Type B pancreatic cell (in vitro differentiated cells): ENCODE measurements around the gene ADRM1. TPM values are rescaled to one million over a fixed set of nuclear protein-coding genes. Genes with fewer than 3 reads are reported as not detected.

Experiments used
- DNase-seq: peaks from one replicate; pipeline ENCODE4 v3.0.0; 2021; ENCODE audit warnings: mixed read lengths; ENCODE audit not compliant: unreplicated experiment; ENCODE audit errors: extremely low spot score
- H3K27ac Mint-ChIP-seq: 2 replicates; pipeline ENCODE4 v1.8.0; 2021; ENCODE audit warnings: mild to moderate bottlenecking, mixed read lengths
- H3K27me3 Mint-ChIP-seq: 2 replicates; pipeline ENCODE4 v1.8.0; 2021; ENCODE audit warnings: mixed read lengths
- H3K36me3 Mint-ChIP-seq: 2 replicates; pipeline ENCODE4 v1.8.0; 2021; ENCODE audit warnings: mixed read lengths
- H3K4me1 Mint-ChIP-seq: one replicate; pipeline ENCODE4 v1.8.0; 2021; ENCODE audit warnings: mixed read lengths; ENCODE audit not compliant: unreplicated experiment
- H3K4me3 Mint-ChIP-seq: 2 replicates; pipeline ENCODE4 v1.8.0; 2021; ENCODE audit warnings: mild to moderate bottlenecking, mixed read lengths
- H3K9me3 Mint-ChIP-seq: 2 replicates; pipeline ENCODE4 v1.8.0; 2021; ENCODE audit warnings: mixed read lengths
- CTCF ChIP-seq: fragments of 200-600 bp; sonication (generic); conservative IDR thresholded peaks from 2 replicates; pipeline ENCODE4 v1.5.0; 2021; ENCODE audit warnings: antibody characterized with exemption, mild to moderate bottlenecking
- total RNA-seq: library from RNA; stranded (reverse); gene quantifications from 2 replicates; pipeline ENCODE4 v1.2.1, GENCODE V29; 2021; ENCODE audit warnings: low replicate concordance

Gene ADRM1
- total RNA-seq, 1 donor from 2014 or later, result 67.2 TPM

- no peaks in the 10 kb centered on the region for H3K27me3 Mint-ChIP-seq
- H3K36me3 Mint-ChIP-seq, result no peaks in the 10 kb centered on the region
- H3K4me3 Mint-ChIP-seq, result peak overlapping the region; percentile 62
- H3K9me3 Mint-ChIP-seq, result no peaks in the 10 kb centered on the region
- H3K27ac Mint-ChIP-seq, result no peak overlapping the region
- no peak for DNase-seq
- TF ChIP-seq CTCF, result no peak
- no peaks in the 10 kb centered on the region for H3K4me1 Mint-ChIP-seq
Measured at GRCh38 chr20:62321521-62321948, 18.7 kb downstream of the ADRM1 start.

DNA sequence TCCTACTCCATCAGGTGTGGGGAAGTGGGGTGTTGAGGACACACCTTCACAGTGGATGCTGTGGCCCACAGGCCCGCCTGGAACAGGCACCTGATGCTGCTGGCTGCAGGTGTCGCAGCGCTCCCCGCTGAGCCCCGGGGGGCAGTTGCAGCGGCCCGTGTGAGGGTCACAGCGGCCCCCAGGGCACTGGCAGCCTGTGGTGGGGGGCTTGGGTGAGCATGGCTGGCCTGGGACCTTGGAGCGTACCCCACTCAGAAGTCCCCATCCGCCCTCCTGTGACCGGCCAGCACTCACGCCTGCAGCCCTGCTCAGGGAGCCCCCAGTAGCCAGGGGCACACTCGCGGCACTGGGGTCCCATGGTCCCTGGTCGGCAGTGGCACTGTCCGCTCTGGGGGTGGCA, 19.2 kb downstream of the ADRM1 start:
- Mint-ChIP-seq H3K9me3 (no peaks in the 10 kb centered on the region), H3K27me3 (no peaks in the 10 kb centered on the region), H3K4me1 (no peaks in the 10 kb centered on the region), H3K4me3 (peak overlapping the region; percentile 62), H3K27ac (no peak overlapping the region), H3K36me3 (no peaks in the 10 kb centered on the region)
- no peak for TF ChIP-seq CTCF
- no peak for DNase-seq

- Mint-ChIP-seq H3K4me3 (no peak overlapping the region), H3K36me3 (no peaks in the 10 kb centered on the region), H3K4me1 (no peaks in the 10 kb centered on the region), H3K27me3 (no peaks in the 10 kb centered on the region), H3K27ac (no peak overlapping the region), H3K9me3 (no peaks in the 10 kb centered on the region)
- DNase-seq, result no peak
- TF ChIP-seq CTCF, result no peak
Measured at GRCh38 chr20:62322492-62323041, 19.8 kb downstream of the ADRM1 start.

GRCh38 chr20:62323146-62323979, 20.6 kb downstream of the ADRM1 start:
- no peak for DNase-seq

More at GRCh38 chr20:62323146-62323979, 20.6 kb downstream of the ADRM1 start:
- no peaks in the 10 kb centered on the region for H3K27me3 Mint-ChIP-seq
- no peaks in the 10 kb centered on the region for H3K9me3 Mint-ChIP-seq
- H3K4me1 Mint-ChIP-seq, result no peaks in the 10 kb centered on the region
- TF ChIP-seq CTCF, result no peak
- no peak overlapping the region for H3K27ac Mint-ChIP-seq
- H3K4me3 Mint-ChIP-seq, result no peak overlapping the region
- H3K36me3 Mint-ChIP-seq, result no peaks in the 10 kb centered on the region
